Activated CD8-positive, alpha-beta T cell treated with anti-CD3 and anti-CD28 coated beads for 36 hours (primary cell): ENCODE measurements around the gene EHBP1. TPM values are rescaled to one million over a fixed set of nuclear protein-coding genes. Genes with fewer than 3 reads are reported as not detected.

Experiments used
- ATAC-seq: fragments of 200-7000 bp; cut with Tn5 transposase; one replicate; pipeline ENCODE4 v1.10.0; 2021; ENCODE audit warnings: mild to moderate bottlenecking, moderate library complexity
- CTCF ChIA-PET: fragments of 350-600 bp; sonication (Branson Sonifier 250); formaldehyde crosslinking; loops from one replicate; lab custom pipeline; 2021; ENCODE audit warnings: antibody characterized with exemption; lab: Charles Lee
- POLR2A ChIA-PET: fragments of 350-600 bp; sonication (Branson Sonifier 250); formaldehyde crosslinking; loops from one replicate; lab custom pipeline; 2021; ENCODE audit warnings: antibody characterized with exemption; lab: Charles Lee
- DNase-seq: peaks from one replicate; pipeline ENCODE4 v3.0.0-alpha.2; 2020
- H3K27ac Mint-ChIP-seq: one replicate; pipeline ENCODE4 v1.8.0; 2021; ENCODE audit warnings: mild to moderate bottlenecking, mixed read lengths
- H3K27me3 Mint-ChIP-seq: one replicate; pipeline ENCODE4 v1.8.0; 2021; ENCODE audit warnings: mixed read lengths
- H3K36me3 Mint-ChIP-seq: one replicate; pipeline ENCODE4 v1.8.0; 2021; ENCODE audit warnings: low read depth, mixed read lengths
- H3K4me1 Mint-ChIP-seq: one replicate; pipeline ENCODE4 v1.8.0; 2021; ENCODE audit warnings: low read depth, mixed read lengths
- H3K4me3 Mint-ChIP-seq: one replicate; pipeline ENCODE4 v1.8.0; 2021; ENCODE audit warnings: mild to moderate bottlenecking, moderate library complexity, mixed read lengths
- H3K9me3 Mint-ChIP-seq: one replicate; pipeline ENCODE4 v1.8.0; 2021; ENCODE audit warnings: mixed read lengths
- intact Hi-C: fragments of 100-400 bp; cut with micrococcal nuclease; formaldehyde crosslinking; loops from one replicate; pipeline ENCODE4 v1.10.0; 2022
- total RNA-seq, 2 experiments: library from RNA; stranded (reverse); gene quantifications; one replicate each; pipeline ENCODE4 v1.2.3, GENCODE V29; 2021
- TF ChIP-seq, protein P1 (sequence below): fragments of 200-600 bp; IDR thresholded peaks from one replicate; pipeline ENCODE4 v1.8.0; 2022; ENCODE audit warnings: antibody characterized with exemption, mild to moderate bottlenecking

EHBP1 gene
- total RNA-seq, 2 experiments from 2014 or later: 24.1 to 24.3 TPM

DNA sequence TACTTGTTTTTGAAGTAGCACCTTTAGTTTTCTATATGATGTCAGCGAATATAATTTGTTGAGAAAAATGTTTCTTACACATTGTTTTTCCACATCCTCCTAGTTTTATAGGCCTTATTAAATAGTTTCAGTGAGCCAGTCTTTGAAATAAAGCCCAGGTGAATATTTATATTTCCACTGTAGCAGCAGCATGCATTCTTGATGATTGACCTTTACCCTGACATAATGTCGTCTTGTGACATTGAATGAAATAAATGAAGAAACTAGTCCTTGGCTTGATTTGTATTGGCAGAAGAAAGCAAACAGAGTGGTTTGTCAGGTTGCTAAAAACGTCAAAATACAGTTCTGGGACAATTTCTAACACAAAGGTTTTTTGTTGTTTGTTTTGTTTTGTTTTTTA, 84.4 kb downstream of the EHBP1 start:
- no peak for ATAC-seq
- TF ChIP-seq, protein P1, sequence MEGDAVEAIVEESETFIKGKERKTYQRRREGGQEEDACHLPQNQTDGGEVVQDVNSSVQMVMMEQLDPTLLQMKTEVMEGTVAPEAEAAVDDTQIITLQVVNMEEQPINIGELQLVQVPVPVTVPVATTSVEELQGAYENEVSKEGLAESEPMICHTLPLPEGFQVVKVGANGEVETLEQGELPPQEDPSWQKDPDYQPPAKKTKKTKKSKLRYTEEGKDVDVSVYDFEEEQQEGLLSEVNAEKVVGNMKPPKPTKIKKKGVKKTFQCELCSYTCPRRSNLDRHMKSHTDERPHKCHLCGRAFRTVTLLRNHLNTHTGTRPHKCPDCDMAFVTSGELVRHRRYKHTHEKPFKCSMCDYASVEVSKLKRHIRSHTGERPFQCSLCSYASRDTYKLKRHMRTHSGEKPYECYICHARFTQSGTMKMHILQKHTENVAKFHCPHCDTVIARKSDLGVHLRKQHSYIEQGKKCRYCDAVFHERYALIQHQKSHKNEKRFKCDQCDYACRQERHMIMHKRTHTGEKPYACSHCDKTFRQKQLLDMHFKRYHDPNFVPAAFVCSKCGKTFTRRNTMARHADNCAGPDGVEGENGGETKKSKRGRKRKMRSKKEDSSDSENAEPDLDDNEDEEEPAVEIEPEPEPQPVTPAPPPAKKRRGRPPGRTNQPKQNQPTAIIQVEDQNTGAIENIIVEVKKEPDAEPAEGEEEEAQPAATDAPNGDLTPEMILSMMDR: no peak
- CTCF ChIA-PET: no interaction called here

DNA sequence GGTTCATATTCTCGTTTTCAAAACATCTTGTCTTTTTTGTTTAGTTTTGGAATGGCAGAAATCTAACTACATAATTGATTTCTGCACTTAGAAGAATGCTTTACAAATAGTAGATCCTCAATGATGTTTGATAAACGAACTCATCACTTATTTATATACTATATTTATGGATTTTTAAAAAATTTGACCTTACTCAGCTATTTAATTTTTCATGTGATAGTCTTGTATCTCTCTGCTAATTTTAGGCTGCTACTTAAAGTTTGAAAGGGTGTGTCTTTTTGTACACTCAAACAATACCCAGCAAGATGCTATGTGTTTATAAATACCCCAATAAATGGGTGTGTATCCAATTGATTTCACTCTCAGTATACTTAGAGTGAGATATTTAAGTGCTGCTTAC, 86.9 kb downstream of the EHBP1 start:
- Mint-ChIP-seq H3K4me3 (no peak overlapping the region), H3K4me1 (peaks cover 10% of the 10 kb centered on the region), H3K27ac (no peak overlapping the region), H3K9me3 (no peaks in the 10 kb centered on the region), H3K27me3 (no peaks in the 10 kb centered on the region), H3K36me3 (no peaks in the 10 kb centered on the region)
- no peak for ATAC-seq
- TF ChIP-seq, protein P1: no peak
- ChIA-PET CTCF (interaction anchor here (0.6 kb wide), 1 partner anchor 23 kb away, joined by 3 read pairs; no protein-coding TSS in a partner anchor), POLR2A (no interaction called here)
- DNase-seq: no peak
- intact Hi-C loops: no loop called here

More for the DNA sequence above, 84.4 kb downstream of the EHBP1 start:
- no peak for DNase-seq
- H3K4me1 Mint-ChIP-seq: peaks cover 20% of the 10 kb centered on the region
- POLR2A ChIA-PET: no interaction called here
- H3K4me3 Mint-ChIP-seq: no peak overlapping the region
- no peaks in the 10 kb centered on the region for H3K27me3 Mint-ChIP-seq
- intact Hi-C loops: no loop called here
- no peaks in the 10 kb centered on the region for H3K9me3 Mint-ChIP-seq
- H3K27ac Mint-ChIP-seq: no peak overlapping the region
- no peaks in the 10 kb centered on the region for H3K36me3 Mint-ChIP-seq

DNA sequence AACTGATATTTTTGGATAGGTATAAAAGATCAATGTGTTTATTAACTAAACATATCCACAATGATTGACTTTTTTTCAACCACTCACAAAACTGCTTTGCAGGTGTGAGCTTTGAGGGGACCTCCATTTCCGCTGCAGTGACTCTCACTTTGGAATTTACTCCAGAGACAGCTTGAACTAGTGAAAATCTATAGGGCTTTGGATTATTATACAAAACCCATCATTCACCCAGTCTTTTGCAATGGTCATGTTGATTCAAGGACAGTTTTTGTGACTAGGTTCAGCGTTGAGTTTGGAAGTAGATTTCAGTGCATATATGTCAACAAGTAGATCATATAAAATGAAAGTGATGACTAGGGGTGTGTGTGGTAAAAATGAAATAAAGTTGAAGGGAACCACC, 87.7 kb downstream of the EHBP1 start:
- CTCF ChIA-PET: no interaction called here
- TF ChIP-seq, protein P1: no peak
- no peak overlapping the region for H3K4me3 Mint-ChIP-seq
- intact Hi-C loops: no loop called here
- peaks cover 10% of the 10 kb centered on the region for H3K4me1 Mint-ChIP-seq
- POLR2A ChIA-PET: interaction anchor here (0.7 to 1.0 kb wide), 2 partner anchors 18 to 61 kb away, joined by 3 read pairs; no protein-coding TSS in a partner anchor
- H3K27ac Mint-ChIP-seq: no peak overlapping the region
- no peaks in the 10 kb centered on the region for H3K27me3 Mint-ChIP-seq
- no peaks in the 10 kb centered on the region for H3K9me3 Mint-ChIP-seq
- no peak for ATAC-seq
- peaks cover 2% of the 10 kb centered on the region for H3K36me3 Mint-ChIP-seq
- no peak for DNase-seq

DNA sequence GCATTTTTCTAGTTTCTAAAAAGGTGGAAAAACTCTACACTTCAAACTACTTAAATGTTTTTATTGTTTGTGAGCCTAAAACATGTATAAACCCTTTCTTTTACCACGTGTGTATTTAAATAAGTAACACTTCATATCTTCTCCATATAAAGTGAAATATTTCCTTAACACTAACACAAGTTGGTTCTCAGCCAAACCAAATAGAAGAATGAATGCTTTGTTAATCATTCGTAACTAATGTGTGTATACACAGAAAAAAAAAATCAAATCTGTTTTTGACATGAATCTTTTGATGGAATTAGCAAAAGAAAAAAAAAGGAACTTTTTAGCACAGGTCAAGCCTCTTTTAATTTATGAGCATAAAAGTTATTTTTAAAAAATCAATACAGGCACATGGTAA, 89.3 kb downstream of the EHBP1 start:
- DNase-seq: no peak
- TF ChIP-seq, protein P1: no peak
- Mint-ChIP-seq H3K27ac (no peak overlapping the region), H3K27me3 (no peaks in the 10 kb centered on the region), H3K4me3 (no peak overlapping the region), H3K4me1 (peaks cover 8% of the 10 kb centered on the region), H3K36me3 (peaks cover 2% of the 10 kb centered on the region), H3K9me3 (no peaks in the 10 kb centered on the region)
- intact Hi-C loops: no loop called here
- ChIA-PET POLR2A (no interaction called here), CTCF (no interaction called here)
- ATAC-seq: no peak

DNA sequence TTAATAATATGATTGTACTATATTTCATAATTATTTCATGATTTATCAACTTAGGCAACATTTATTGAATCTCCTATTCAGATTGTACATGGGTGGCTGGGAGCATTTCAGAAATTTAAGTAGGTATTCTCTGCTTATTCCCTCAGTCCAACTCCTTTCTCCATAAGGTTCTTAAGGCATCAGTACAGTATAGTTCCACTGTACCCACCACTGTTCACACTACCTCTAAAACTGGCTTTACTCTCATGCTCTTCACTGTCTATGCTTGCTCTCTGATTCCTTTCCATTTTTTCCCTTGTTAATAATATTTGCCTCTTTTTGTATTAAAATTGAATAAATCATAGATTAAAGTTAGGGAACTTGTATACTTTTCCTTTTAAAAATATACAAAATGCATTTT, 89.8 kb downstream of the EHBP1 start:
- H3K27ac Mint-ChIP-seq: no peak overlapping the region
- H3K9me3 Mint-ChIP-seq: no peaks in the 10 kb centered on the region
- peaks cover 2% of the 10 kb centered on the region for H3K36me3 Mint-ChIP-seq
- TF ChIP-seq, protein P1: no peak
- H3K4me3 Mint-ChIP-seq: no peak overlapping the region
- H3K27me3 Mint-ChIP-seq: no peaks in the 10 kb centered on the region
- no peak for DNase-seq
- ChIA-PET CTCF (no interaction called here), POLR2A (no interaction called here)
- peaks cover 11% of the 10 kb centered on the region for H3K4me1 Mint-ChIP-seq
- no peak for ATAC-seq
- intact Hi-C loops: no loop called here
